Cortex of kidney (tissue), 1 donor: Measurements from ENCODE around the gene PBXIP1.

Source experiments
- DNase-seq: peaks from one replicate; lab custom pipeline; 2025; lab: John Stamatoyannopoulos, UW

The PBXIP1 gene

GRCh38 chr1:154956544-154956941 is 644 bp upstream of the PBXIP1 start:
- no peak for DNase-seq

- no peak for DNase-seq
Observed at GRCh38 chr1:154955039-154955717, 721 bp downstream of the PBXIP1 start.

- DNase-seq = no peak
Observed at GRCh38 chr1:154954541-154954940, 1.4 kb downstream of the PBXIP1 start.

GRCh38 chr1:154953611-154954038 is 2.3 kb downstream of the PBXIP1 start:
- no peak for DNase-seq

- no peak for DNase-seq
Observed at GRCh38 chr1:154952664-154953063, 3.2 kb downstream of the PBXIP1 start.

DNA sequence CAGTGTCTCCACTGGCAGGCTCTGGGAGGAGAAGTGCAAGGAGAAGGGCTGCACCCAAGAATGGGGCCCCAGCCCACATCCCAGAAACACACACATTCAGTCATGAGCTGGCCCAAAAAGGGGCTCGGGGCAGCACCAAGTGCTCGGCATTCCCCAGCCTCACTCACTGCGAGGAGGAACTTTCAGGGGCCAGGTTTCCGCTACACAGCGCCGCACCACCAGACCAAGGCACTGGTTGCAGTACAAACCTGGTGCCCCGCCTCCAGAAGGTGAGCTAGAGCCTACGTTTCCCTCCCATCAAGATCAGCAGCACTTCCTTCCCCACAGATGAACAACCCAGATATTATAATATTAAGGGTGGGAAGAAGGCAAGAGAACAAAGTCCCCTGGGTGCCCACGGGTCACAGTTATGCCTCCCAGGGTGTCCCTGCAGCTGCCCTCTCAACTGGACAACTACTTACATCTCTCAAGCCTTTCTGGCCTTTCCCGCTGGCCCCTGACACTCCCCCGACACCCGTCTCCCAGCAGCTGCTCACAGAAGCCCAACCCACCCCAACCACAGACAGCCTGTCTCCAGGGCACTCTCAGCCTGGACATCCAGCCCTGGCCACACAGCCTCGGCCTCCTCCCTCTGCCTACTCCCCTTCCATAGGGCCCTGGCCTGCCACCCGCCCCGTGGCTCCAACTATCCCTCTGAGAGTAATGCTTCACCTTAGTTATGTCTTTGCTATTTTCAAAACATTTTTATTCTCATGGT is 3.8 kb downstream of the PBXIP1 start:
- no peak for DNase-seq

DNA sequence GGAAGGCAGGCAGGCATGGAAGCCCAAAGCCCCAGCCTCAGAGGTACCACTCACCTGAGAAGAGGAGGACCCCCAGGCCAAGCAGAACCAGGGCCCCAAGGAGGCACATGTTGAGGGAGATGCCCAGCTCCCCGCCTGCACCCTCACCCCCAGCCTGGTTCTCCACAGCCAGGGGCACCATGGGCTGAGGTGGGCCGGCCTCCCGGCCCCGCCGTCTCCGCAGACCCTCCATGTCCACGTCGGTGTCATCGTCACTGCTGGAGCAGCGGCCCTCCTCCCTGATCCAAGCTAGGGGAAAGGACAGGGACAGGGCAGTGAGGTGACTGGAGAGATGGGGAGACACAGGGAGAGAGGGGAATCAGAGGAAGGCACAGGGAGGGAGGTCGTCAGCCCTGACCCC is 7.8 kb downstream of the PBXIP1 start:
- no peak for DNase-seq

- no peak for DNase-seq
Observed at GRCh38 chr1:154945962-154946850, 9.7 kb downstream of the PBXIP1 start.

DNA sequence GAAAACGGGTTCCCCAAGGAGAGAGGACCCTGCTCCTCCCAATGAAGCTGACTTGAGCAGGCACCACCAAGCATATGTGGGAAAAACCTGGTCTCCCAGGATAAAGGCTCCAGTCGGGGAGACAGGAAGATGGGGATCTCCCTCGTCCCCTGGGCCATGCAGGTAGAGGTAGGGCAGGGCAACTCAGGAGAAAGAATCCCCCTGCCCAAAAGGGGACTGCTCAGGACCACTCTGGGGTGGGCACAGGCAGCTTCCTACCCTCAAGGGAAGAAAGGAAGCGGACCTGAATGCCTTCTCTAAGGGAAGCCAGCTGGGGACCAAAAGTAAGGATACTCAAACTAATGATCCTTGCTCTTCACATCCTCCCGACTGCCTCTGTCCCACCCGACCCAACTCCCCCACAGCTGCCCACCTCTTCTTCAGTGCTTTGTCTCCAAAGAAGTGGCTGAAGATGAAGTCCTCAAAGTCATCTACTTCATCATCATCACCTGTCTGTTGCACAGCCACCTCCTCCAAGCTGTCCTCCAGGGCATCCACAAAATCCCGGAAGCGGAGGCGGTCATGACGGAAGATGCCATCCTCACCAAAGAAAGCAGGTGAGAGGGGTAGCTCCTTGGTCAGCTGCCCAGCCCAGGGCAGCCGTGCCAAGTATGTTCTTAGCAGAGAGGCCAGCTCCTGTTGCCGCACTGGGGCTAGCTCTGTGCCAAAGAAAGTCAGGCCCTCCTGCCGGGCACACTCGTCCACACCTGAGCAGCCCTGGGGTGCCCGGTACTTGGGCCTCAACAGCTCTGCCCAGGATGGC is 10.5 kb downstream of the PBXIP1 start:
- DNase-seq = no peak

DNA sequence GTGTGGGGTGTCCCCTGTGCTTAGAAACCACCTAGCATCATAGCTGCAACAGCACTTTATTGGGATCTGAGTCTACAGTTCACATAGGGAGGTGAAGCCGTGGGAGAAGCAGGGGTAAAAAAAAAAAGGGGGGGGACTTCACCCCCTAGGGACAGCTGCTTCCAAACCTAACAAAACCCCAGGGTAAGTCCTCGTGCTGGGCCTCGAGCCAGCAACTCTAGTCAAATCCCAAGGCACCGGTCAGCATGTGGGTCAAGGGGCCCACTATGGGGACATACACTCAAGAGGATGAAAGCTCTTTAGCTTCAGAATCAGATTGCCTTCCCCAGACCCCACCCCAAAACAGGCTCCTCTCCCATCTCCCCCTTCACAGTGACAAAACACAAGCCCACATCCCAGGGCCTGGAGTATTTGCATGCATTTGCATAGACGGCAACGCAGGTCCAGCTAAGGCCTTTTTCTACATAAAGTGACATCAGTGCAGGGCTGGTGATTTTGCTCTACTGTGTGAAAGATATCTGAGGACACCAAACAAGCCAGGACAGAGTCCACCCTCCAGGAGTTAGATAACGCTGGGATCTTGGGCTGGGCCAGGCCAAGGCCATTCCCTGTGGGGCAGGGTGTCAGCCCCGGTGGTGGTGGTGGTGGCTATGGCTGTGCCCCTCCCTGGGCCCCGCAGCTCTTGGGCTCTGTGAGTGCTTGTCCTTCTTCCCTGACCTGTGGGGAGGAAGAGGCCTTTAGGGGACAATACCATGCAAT is 11.3 kb downstream of the PBXIP1 start:
- DNase-seq = no peak

DNA sequence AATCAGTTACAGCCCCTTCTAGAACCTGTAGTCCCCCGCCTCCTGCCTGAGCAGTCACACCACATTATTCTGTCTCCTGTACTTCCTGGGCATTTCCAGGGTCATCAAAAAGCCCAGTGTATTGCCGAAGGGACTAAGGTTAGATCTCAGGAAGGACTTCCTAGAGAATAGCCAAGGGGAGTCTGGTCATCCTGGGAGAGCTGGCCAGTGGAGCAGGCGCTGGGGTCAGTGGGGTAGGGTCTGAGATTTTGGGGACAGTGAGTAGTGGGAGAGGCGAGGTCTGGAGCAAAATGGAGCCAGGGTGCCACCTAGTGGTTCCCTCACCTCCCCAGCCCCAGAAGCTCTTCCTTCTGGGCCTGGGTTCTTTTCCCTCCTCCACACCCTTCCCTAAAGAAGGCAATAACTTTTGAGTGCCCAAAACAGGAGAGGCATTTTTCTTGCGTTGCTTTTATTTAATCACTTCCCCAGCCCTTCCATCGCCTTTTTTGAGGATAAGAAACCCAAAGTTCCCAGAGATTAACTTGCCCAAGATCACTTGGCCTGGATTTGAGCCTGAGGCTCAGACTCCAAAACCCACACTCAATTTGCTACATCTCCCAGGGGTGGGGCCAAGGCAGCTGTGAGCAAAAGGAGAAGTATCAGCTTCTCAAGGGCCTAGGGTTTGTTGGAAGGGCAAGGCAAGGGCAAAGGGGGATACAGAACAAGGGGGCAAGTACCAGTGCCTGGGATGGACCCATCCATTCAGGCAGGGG is 12.1 kb downstream of the PBXIP1 start:
- DNase-seq = no peak

- DNase-seq = no peak
Observed at GRCh38 chr1:154941333-154942013, 14.4 kb downstream of the PBXIP1 start.

- DNase-seq = no peak
Observed at GRCh38 chr1:154940651-154941194, 15.2 kb downstream of the PBXIP1 start.

- no peak for DNase-seq
Observed at GRCh38 chr1:154940213-154940560, 15.7 kb downstream of the PBXIP1 start.

DNA sequence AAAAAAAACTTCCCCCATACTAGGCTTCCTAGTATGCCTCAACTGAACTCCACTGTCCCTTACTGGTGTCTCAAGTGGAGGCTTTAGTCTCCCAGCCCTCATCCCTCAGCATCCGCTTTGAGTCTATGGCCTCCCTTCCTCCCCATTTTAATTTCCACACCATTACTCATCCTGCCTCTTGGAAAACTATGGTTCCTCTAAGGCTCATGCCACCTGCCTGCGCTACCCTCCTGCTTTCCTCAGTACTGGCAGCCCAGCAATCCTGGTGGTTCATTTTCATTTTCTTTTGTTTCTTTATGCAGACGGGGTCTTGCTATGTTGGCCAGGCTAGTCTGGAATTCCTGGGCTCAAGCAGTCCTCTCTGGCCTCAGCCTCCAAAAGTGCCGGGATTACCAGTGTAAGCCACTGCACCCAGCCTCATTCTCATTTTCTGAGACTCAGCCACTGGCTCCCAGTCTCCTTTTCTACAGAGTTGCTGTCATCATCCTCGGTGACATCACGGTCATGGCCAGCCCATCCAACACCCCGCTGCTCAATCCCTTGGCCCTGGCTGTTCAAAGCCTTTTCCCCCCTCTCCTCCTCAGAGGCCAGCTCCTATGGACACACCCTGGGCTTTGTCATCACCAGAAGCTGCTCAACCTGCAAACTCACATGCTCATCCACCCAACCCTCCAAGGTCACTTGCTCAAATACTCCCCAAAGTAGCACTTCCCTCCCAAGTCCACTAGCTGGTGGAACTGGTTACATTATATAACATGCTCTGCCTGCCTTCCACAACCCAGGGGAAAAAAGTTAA is 17.1 kb downstream of the PBXIP1 start:
- DNase-seq = no peak

DNA sequence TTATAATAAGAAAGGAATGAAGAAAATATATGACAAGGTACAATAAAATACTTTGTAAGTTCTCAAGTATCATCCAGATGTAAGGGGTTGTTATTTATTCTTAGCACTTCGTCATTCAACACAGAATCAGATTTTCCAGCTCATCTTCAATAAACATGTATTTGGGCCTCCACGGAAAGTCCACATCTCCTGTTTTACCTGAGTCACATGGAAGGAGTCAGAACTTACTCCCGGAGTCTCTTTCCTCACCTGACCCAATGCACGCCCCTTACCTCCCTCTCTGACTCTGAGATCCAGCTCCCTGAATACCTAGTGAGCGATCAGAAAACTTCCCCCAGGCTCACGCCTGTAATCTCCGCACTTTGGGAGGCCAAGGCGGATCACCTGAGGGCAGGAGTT is 17.9 kb downstream of the PBXIP1 start:
- DNase-seq = no peak

GRCh38 chr1:154937085-154937987 is 18.6 kb downstream of the PBXIP1 start:
- DNase-seq = no peak
